ENCODE results near the gene SULF2.

The SULF2 gene

DNA sequence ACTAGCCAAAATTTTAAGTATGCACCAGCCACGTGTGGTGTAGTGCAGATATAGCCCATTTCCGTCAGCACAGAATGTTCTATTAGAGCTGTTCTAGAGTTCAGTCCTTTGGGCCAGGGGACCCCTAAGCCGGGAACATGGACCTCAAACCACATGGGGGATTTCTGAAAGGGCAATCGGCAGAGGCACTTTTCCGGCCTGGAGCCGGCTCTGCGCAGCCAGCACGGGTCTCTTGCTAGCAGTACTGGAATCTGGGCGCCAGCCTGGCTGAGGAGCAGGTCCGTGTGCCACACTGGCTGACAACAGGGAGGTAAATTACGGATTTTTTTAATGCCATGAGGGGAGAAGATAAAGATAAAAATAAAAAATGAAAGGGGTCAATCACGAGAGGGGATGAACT lies 120.5 kb downstream of the SULF2 start:
- in situ Hi-C loops (cut with HindIII; ENCODE audit: low pct_unique_long_range_greater_than_20kb, low sequenced_read_pairs), result no loop called here
- no peak for TF ChIP-seq JUND (IDR thresholded peaks at IDR 0.05; ENCODE audit: low read depth)
- DNase-seq (ENCODE audit: low read depth in 1 of 2, low spot score in 1 of 2), result no peak

DNA sequence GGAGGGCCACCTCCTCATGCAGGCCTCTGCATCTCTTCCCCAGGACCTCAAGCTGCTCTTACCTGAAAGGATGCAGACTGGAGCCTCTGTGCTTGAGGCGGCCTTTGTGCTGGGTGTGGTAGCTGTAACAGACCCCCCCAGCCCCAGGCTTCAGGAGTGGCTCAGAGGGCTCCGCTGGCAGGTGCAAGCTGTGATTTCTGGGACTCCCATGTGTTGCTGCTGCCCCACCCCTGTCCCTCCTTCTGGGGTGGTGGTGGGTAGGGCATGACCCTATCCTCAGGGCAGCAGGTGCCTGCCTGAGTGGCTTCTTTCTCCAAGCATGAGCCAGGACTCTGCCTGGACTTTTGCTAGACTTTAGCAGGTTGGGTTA lies 121.2 kb downstream of the SULF2 start:
- in situ Hi-C loops (cut with HindIII; ENCODE audit: low pct_unique_long_range_greater_than_20kb, low sequenced_read_pairs), result no loop called here

DNA sequence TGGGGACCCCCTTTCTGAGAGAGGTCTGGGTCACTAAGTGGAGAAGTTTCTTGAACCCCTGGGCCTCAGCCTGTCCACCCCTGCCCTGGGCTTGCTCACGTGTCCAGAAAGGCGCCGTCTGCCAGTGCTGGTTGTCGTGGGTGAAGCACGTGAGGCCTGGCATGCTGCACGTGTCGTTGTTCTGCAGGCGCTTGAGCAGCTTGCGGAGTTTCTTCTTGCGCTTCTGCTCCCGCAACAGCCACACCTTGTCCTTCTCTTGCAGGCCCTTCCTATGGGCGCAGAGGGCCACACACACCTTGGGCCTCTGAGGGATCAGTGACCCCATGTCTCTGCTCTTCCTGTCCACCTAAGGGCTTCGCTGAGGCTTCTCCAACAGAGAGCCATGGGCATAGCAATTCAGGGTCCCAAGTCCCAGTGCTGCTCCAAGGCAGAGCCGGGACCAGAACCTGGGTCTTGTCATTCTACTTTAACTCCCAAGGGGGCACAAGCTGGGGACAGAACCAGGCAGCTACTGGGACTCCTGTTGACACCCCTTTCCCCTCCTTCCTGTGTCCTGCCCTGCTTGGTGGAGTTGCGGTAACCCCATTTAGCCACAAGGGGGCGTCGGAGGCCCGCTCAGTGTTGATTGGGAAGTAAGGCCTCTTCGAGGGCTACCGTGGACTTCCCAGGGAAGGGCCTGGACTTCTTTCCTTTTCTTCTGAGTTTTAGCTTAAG lies 121.8 kb downstream of the SULF2 start:
- TF ChIP-seq JUND (IDR thresholded peaks at IDR 0.05; ENCODE audit: low read depth), result no peak
- peak; percentile 86 to 89 for DNase-seq (ENCODE audit: low read depth in 1 of 2, low spot score in 1 of 2)
- in situ Hi-C loops (cut with HindIII; ENCODE audit: low pct_unique_long_range_greater_than_20kb, low sequenced_read_pairs), result no loop called here

More for the DNA sequence above, 121.2 kb downstream of the SULF2 start:
- TF ChIP-seq JUND (IDR thresholded peaks at IDR 0.05; ENCODE audit: low read depth), result no peak
- DNase-seq (ENCODE audit: low read depth in 1 of 2, low spot score in 1 of 2), result no peak

- no peak for TF ChIP-seq JUND (IDR thresholded peaks at IDR 0.05; ENCODE audit: low read depth)
- in situ Hi-C loops (cut with HindIII; ENCODE audit: low pct_unique_long_range_greater_than_20kb, low sequenced_read_pairs), result no loop called here
- no peak for DNase-seq (ENCODE audit: low read depth in 1 of 2, low spot score in 1 of 2)
Measured at GRCh38 chr20:47662483-47663353, 122.6 kb downstream of the SULF2 start.

DNA sequence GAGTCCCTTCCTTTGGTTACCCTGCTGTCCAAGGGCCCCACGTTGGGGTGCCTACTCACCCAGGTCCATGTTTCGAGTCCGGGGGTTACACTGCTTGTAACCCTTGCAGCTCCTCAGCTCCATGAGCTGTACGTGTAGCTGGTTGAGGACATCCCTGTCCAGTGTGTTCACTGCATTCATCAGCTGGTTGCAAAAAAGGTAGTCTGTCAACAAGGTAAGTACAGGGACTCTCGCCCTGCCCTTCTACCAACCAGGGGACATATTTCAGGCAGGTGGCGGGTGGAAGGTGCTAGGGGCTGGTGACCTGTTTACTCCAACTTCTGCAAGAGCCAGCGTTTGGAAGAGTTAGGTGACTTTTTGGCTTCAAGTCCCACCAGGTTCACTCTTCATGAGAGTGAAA lies 123.6 kb downstream of the SULF2 start:
- in situ Hi-C loops (cut with HindIII; ENCODE audit: low pct_unique_long_range_greater_than_20kb, low sequenced_read_pairs), result no loop called here
- DNase-seq (ENCODE audit: low read depth in 1 of 2, low spot score in 1 of 2), result no peak
- TF ChIP-seq JUND (IDR thresholded peaks at IDR 0.05; ENCODE audit: low read depth), result no peak

GRCh38 chr20:47660983-47661700 lies 124.1 kb downstream of the SULF2 start:
- in situ Hi-C loops (cut with HindIII; ENCODE audit: low pct_unique_long_range_greater_than_20kb, low sequenced_read_pairs), result no loop called here
- DNase-seq (ENCODE audit: low read depth in 1 of 2, low spot score in 1 of 2), result no peak
- no peak for TF ChIP-seq JUND (IDR thresholded peaks at IDR 0.05; ENCODE audit: low read depth)

DNA sequence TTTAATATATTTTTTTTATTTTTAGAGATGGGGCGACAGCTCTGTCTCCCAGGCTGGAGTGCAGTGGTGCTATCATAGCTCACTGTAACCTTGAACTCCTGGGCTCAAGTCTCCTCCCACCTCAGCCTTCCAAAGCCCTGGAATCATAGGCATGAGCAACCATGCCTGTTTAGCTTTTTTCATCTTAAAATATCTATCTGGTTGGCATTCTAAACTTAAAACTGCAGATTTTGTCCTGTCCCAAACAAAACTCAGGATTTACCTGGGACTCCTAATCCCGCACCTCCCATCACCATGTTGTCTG lies 124.7 kb downstream of the SULF2 start:
- no peak for TF ChIP-seq JUND (IDR thresholded peaks at IDR 0.05; ENCODE audit: low read depth)
- no peak for DNase-seq (ENCODE audit: low read depth in 1 of 2, low spot score in 1 of 2)
- in situ Hi-C loops (cut with HindIII; ENCODE audit: low pct_unique_long_range_greater_than_20kb, low sequenced_read_pairs), result no loop called here

DNA sequence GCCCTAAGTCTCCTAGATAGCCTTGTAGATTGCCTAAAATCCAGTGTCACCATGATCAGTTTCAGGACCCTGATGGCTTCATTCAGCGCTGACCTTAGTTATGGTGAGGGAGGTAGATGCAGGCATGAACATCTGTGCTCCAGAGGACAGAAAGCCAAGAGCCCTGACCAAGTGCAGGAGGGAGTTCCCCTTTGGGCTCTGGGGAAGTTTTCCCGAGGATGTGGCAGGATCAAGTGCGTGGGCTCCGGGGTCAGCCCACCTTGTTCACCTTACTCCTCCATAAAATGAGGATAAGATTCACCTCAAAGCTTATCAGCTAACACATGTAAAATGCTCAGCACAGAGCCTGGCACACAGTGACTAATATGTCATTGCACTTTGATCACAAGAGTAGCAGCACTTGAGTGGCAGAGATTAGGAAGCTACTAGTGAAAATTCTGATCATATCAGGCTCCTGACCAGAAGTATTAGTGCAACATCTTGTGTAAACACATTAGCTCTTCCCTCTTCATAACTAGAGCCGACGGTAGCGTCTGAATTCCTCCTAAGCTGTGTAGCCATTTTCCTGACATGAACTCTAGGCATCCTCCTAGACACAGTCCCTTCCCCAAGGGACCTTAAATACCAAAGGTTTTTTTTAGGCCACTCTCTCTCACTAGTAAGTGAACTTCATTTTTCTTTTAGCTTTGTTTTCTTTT lies 125.2 kb downstream of the SULF2 start:
- DNase-seq (ENCODE audit: low read depth in 1 of 2, low spot score in 1 of 2), result no peak
- in situ Hi-C loops (cut with HindIII; ENCODE audit: low pct_unique_long_range_greater_than_20kb, low sequenced_read_pairs), result no loop called here
- no peak for TF ChIP-seq JUND (IDR thresholded peaks at IDR 0.05; ENCODE audit: low read depth)

- no peak for DNase-seq (ENCODE audit: low read depth in 1 of 2, low spot score in 1 of 2)
- in situ Hi-C loops (cut with HindIII; ENCODE audit: low pct_unique_long_range_greater_than_20kb, low sequenced_read_pairs), result no loop called here
- TF ChIP-seq JUND (IDR thresholded peaks at IDR 0.05; ENCODE audit: low read depth), result no peak
Measured at GRCh38 chr20:47656318-47656717, 129.0 kb downstream of the SULF2 start.

DNA sequence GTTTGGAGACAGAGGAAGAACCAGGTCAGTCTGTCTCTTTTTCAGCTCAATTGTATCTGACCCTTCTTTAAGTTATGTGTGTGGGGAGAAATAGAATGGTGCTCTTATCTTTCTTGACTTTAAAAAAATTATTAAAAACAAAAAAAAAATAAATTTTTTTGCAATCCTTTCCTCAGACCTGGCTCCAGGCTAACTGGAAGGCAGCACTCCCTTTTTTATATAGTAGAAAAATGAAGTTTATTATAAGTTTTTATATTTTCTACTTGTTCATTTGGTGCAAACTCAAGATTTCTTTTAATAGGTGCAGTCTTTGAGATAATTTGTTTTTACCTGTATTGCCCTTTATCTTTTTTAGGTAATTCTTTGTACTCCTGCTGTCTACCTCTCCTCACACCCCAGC lies 129.6 kb downstream of the SULF2 start:
- DNase-seq (ENCODE audit: low read depth in 1 of 2, low spot score in 1 of 2), result no peak
- in situ Hi-C loops (cut with HindIII; ENCODE audit: low pct_unique_long_range_greater_than_20kb, low sequenced_read_pairs), result no loop called here
- no peak for TF ChIP-seq JUND (IDR thresholded peaks at IDR 0.05; ENCODE audit: low read depth)

GRCh38 chr20:47654370-47654769 lies 130.9 kb downstream of the SULF2 start:
- DNase-seq (ENCODE audit: low read depth in 1 of 2, low spot score in 1 of 2), result no peak
- no peak for TF ChIP-seq JUND (IDR thresholded peaks at IDR 0.05; ENCODE audit: low read depth)
- in situ Hi-C loops (cut with HindIII; ENCODE audit: low pct_unique_long_range_greater_than_20kb, low sequenced_read_pairs), result no loop called here

GRCh38 chr20:47653869-47654268 lies 131.4 kb downstream of the SULF2 start:
- no peak for DNase-seq (ENCODE audit: low read depth in 1 of 2, low spot score in 1 of 2)
- TF ChIP-seq JUND (IDR thresholded peaks at IDR 0.05; ENCODE audit: low read depth), result no peak
- in situ Hi-C loops (cut with HindIII; ENCODE audit: low pct_unique_long_range_greater_than_20kb, low sequenced_read_pairs), result no loop called here

All from T47D (cell line).